HG02571 (cell line): ENCODE results near the gene AK9.
A peak's percentile ranks its signal among the peaks of the same experiment; 100 is the strongest.

Experiments used
- ATAC-seq: cut with Tn5 transposase; IDR thresholded peaks from one replicate; pipeline ENCODE4 v1.9.1; 2021; ENCODE audit warnings: mild to moderate bottlenecking, moderate library complexity; ENCODE audit not compliant: unreplicated experiment

Gene AK9

DNA sequence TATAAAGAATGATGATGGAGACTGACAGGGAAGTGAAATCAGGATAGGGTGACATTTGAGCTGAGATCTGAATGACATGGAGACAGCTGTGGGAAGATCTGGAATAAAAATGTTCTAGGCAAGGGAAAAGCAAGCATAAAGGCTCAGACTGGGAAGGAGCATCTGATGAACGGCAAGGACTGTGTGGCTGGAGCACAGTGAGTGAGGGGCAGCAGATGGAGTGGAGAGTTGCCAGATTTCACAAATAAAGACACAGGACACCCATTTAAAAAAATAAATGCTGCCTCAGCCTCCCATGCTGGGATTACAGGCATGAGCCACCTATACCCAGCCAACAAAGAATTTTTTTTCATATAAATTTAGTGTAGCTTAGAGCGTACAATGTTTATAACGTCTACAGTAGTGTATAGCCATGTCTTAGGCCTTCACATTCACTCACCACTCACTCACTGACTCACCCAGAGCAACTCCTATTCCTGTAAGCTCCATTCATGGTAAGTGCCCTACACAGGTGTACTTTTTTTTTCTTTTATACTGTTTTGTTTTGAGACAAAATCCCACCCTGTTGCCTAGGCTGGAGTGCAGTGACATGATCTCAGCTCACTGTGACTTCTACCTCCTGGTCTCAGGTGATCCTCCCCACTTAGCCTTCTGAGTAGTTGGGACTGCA lies 205.6 kb downstream of the AK9 start:
- no peak for ATAC-seq

DNA sequence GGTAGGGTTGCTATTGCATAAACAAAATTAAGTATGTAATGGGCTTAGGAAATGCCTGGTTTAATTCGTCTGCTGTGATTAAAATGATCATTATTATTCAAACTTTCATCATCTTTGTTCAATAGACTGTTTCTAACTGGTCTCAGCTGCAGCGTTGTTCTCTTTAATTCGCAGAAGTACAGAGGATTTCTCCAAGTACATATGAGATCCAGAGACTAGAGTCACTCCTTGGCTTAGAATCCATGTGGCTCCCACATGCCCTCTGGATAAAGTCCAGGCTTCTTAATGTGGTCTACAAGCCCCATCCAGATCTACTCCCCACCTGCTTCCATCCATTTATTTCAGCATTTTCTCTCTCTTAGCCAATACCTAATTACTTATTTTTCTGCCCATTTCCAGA lies 206.9 kb downstream of the AK9 start:
- no peak for ATAC-seq

DNA sequence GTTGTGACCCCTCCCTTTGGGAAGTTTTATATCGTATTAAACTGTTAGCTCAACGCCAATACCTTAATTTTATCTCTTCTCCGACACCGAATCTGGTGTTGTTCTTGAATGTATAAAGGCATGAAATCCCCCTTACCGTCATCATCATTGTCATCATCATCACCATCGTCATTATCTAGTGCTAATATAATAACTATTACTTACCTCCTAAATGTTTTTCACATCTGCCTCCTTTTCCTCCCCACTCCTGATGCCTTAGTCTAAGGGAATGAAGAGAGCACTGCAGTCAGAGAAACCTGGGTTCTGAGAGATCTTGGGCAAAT lies 207.3 kb downstream of the AK9 start:
- ATAC-seq, result no peak

DNA sequence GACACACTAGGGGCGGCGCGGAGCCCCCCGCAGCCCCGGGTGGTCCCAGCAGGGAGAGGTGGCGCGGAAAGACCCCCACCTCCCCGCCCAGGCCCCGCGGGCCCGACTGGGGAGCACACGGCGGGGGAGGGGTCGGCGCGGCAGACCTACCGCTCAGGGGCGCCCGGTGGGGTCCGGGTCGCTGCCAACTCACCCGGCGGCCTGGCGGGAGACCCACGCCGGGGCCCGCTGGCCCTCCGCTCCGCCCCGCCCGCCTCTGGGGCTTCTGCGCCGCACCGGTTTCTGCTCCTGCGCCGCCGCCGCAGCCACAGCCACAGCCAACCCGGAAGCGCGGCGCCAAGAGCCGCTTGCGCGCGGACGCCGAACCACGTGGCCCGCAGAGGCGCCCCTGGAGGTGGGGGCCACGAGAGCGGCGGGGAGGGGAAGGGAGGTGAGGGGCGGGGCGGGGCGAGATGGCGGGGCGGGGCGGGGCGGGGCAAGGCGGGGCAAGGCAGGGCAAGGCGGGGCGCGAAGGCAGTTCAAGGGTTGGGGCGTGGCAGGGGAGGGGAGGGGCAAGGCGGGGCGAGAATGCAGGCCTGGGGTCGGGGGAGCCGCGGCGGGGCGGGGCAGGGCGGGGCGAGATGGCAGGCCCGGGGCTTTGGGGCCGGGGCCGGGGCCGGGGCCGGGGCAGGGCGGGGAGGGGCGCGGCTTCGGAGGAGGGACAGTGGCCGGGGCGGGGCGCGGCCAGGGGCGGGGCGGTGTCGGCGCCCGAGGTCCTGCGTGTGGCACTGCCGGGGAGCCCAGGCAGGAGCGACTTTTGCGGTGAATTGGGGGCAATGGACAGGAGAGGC lies 207.9 kb downstream of the AK9 start, which contains the start of gene ZBTB24:
Gene ZBTB24, minus strand, starts transcription at position 315 of the 830 bp plus-strand sequence. CDS start 1,193 bp downstream, outside the sequence.
- ATAC-seq, result peak; percentile 92

DNA sequence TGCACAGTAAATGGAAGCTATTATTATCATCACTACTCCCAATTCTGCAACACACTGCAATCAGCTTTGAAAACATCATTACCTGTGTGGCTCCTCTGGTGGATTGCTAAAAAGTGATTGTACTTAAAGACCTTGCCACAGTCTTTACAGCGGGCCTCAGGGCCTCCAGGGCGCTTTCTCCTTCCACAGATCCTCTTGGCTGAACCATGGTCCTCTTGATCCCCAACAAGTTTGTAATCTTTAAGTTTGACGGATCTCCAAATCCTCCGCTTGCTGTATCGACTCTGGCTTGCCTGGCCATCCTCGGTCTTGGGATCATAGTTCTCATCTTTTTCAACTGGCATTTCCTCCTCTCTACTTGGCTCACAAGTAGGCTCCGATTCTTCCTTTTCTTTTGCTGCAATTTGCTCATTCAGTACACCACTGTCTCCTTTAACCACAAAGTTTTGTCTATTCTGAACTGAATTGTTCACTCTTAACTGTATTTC lies 210.0 kb downstream of the AK9 start:
- no peak for ATAC-seq

DNA sequence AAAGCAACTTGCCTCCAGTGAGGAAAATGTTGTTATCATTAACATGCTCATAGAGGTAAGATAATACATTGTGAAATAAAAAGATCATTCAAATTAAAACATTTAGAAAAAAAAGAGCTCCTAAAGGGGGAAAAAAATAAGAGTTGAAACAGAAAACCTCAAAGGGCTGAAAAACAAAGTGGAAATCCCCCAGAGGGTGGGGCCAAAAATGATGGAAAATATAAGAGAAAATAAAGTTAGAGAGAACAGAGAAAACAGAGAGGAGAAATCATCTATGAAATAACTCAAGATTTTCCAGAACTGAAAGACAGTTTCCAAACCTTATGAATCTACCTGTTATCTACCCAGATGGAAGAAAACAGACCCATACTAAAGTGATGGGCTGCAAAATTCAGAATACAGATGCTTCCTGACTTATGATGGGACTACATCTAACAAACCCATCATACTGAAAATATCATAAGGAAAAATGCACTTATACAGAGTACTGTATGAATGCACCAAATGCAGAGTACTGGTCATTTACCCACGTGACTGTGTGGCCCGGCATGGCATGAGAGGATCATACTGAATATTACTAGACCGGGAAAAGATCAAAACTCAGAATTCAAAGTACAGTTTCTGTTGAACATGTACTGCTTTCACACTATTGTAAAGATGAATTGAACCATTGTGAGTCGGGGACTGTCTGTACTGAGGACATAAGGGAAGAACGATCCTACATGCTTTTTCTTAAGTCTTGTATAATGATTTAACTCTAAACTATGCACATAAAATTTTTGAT lies 212.0 kb downstream of the AK9 start:
- ATAC-seq, result no peak

DNA sequence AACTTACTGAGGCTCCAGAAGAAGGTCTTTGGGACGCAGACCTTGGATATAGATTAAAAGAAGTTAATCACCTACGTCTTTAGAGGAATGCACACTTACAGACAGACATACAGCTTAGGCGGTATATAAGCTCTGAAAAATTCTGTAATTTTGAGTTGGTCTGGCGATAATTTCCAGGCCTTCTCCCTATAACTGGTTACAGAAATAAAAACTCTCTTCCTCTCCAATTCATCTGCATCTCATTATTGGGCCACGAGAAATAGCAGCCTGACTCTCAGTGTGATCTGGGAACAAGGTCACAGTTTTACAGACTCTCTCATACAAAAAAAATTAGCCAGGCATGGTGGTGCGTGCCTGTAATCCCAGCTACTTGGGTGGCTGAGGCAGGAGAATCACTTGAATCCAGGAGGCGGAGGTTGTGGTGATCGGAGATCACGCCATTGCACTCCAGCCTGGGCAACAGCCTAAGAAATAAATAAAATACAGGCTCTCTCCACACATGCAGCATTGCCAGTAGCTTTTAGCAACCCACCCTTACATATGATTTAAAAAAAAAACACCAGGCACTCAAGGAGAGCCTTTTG lies 212.7 kb downstream of the AK9 start:
- no peak for ATAC-seq

DNA sequence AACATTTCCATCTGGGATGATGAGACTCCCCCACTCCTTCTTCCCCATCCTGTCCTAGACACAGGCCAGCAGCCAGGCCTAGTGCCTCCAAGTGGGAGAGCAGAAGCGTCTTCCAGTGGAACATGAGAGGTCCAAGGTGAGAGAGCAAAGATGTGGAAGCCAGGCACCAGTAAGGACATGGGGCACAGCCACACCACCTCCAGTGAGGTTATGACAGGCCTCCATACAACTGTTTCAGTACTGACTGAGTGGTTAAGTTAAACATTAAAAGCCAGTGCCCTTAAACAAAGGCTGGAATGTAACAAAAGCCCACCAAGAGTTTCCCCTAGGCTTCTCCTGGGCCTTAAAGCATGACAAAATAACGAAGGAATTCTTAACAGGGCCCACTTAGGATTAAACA lies 213.3 kb downstream of the AK9 start:
- no peak for ATAC-seq

DNA sequence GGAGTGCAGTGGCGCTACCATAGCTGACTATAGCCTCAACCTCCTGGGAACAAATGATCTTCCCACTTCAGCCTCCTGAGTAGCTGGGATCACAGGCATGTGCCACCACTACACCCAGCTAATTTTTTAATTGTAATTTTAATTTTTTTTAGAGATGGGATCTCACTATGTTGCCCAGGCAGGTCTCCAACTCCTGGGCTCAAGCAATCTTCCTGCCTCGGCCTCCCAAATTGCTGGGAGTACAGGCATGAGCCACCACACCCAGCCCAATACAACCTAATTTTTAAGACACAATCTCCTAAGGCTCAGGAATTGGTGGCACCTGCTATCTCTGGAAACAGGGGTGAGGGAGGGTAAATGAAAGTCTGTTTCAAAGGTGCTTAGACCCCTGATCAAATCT lies 213.8 kb downstream of the AK9 start:
- no peak for ATAC-seq

DNA sequence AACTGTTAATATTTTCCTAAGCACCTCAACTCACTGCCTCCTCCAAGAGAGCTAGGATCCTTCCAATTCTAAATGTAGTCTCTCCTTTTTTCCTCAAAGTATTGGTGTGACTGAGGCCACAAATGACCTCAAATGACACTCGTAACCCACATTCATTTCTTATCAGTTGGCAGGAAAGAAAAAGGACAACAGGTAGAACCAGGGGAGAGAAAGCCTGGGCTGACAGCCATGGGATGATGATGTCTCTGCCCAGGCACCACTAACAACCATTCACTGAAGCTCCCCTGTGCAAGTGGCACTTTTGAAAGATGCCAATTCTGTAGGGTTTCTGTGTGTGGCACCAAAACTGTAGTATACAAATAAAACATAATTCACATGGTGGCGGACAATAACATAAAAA lies 215.4 kb downstream of the AK9 start:
- no peak for ATAC-seq

DNA sequence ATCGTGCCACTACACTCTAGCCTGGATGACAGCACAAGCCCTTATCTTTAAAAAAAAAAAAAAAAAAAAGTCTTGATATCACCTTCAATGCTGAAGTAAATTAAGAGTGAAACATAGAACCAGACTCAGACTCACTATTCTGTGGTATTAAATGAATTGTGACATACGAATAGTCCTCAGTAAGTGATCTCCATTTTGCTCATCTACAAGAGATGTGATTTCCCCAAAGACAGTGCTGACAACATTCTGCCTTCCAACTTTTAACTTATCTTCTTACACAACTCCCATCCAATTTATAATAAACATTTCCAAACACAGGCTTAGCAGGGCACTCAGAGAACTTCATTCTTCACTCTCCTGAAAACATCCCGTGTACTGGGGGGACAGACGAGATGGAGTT lies 216.0 kb downstream of the AK9 start:
- no peak for ATAC-seq

DNA sequence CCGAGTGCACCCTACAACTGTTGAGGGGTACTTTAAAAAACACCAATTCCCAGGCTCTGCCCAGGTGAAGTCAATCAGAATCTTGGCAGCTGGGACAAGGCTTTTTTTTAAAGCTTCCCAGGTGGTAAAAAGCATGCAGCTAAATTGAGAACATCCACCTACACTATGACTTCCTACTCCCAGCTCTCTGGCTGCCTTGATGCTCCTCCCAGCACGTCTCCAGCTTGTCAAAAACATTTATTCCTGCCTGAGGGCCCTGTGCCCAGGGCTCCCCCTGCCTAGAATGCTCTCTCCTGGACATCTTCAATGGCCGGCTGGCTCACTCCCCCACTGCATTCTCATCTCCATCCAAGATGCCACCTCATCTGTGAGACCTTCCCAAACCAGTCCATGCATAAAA lies 217.9 kb downstream of the AK9 start:
- ATAC-seq, result no peak

DNA sequence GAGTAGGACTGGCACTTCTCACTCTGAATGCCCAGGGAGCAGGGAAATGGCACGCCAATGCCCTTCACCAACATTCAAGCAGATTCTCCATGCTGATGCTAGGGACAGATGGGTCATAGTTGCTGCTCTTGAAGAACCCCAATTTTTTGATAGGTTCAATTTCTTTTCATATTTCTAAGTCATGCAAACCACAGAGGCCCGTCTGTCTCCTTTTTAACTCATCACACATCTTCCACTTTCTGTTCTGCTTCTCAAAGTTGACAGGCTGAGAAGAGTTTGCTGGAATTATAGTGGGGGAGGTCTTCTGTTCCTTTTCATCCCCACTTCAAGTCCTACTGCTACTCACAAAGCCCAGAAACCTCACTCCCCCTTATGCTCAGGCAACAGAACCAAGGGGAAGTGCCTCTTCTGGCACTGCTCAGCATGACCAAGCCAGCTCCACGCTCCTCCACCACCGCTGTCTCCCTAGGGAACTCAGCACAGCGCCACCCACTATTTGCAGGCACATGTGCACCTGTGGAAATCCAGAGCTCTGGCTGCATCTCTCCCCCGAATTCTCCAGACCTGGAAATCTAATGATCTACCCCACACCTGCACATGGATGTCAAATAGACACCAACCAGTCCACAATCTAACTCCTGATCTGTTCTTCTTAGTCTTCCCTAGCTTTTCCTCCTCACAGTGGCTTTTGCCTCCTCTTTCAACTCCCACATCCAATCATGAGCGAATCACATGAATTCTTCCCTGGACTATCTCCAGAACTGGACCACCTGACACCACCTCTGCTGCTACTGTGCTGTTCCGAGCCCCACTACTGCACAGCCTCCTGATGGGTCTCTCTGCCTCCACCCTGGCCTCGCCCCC lies 218.6 kb downstream of the AK9 start:
- ATAC-seq, result peak; percentile 65

DNA sequence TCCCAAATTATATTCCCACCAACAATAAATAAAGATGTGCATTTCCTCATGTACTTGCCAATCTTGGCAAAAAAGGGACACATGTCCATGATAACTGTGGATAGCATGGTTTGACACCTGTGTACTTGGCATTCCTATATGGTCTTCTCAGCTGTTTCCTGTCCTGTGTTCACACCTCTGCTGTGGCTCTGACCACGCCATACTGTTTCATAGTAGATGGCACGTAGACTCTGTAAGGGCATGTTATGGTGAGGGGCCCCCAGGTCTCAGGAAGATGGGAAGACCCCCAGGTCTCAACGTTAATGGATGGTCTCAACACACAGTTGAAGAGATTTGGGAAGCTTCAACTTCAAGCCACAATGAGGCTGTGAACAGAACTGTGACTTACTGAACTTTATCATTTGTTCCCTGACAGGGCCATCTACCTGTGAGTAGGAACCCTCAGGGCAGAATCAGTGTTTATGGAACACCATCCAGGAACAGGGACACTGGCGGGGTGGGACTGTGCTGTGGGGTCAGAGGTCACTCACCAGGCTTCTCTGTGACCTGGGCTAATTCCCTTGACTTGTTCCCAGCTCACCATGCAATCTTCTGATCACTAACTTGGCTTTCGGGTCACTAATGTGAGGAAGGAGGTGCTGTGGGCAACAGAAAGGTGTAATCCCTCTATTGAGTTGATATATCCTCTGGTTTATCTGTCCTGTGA lies 219.7 kb downstream of the AK9 start:
- ATAC-seq, result no peak

DNA sequence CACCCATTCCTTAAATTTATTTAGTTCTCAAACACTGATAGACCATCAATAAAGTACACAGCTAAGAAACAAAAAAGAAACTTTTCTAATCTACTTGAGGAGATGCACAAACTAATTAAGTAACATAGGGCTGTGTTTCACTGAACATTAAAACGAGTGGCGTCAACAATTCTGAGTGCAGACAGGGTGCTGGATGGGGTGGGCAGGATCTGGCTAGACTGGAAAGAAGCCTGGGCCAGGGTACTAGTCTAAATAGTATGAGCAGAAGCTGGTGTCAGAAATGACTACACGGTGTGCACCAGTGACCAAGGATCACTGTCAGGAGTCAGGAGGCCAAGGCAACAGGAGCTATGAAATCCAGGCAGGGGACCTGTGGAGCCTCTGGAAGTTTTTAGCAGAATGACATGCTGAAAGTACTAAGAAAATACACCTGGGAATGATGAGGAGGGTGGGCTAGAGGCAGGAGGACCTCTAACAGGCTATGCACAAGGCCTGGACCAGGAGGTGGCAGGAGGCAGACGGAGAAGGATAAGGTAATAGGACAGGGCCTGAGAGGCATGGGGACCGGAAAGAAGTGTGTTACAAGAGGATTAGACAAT lies 221.3 kb downstream of the AK9 start:
- no peak for ATAC-seq

DNA sequence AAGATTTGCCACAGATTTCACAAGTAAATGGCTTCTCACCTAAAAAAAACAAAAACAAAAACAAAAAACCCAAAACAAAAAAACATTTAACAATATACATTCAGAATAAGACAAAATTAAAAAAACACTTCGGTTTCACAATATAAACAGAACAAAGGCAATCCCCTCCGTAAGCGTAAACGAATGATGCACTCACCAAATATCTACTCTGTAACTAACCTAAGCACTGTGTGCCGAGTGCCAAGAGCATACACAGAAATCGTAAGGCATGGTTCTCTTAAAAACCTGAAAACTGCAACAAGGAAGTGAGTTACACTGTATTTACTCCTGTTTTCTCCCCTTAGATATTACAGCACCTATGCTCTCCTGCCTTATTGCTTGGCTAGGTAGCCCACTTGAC lies 223.3 kb downstream of the AK9 start:
- ATAC-seq, result no peak

DNA sequence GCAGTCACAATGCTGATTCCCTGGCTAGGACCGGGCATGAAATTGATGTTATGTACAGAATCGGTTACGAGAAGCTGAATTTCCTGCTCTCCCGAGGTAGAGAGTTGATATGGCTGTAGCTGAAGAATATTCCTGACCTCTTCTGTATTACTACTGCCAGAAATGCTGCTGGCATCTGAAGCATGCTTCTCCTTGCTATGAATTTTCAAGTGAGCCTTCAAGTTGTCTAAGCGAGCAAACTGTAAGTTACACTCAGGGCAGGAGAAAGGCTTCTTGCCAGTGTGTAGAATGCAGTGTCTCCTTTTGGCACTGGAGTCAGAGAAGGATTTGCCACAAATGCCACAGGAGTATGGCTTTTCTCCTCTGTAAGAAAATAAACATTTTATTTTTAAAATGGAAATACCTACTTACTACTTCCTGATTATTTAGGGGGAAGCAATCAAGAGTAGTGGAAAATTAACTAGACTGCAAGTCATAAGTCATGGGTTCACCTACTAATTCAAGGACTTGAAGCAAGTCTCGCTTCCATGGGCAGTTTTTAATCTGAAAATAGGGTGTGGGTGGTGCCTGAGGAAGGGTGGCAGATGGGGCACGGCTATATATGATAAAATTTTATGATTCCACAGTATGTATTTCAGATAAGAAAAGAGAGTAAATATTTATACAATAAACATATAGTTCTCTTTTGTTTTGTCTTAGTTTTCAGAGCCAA lies 224.6 kb downstream of the AK9 start:
- ATAC-seq, result no peak

DNA sequence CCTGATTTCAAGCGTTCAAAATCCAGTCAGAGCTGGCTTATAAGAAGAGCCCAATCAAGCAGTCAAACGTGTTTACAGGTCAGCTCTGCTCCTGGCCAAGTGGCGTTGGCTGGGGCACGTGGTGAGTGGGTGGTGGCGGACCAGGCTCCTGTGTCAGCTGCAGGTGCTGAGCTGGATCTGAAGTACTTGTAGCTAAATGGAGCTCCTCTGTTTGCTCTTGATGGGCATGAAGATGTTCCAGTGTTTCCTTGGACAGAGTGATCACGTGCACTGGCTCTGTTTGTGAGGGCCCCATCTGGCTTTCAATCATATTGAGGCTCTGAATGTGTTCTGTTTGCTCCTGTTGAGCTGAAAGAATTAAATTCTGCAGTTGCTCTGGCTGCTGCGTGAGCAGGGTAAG lies 225.2 kb downstream of the AK9 start:
- ATAC-seq, result no peak
